ENCODE data around the gene SESN3.
"Not testable (repeated sequence)": the region's sequence is repeated elsewhere in the genome, so short reads cannot be mapped to it uniquely, and the experiment has no call there.

Gene SESN3

DNA sequence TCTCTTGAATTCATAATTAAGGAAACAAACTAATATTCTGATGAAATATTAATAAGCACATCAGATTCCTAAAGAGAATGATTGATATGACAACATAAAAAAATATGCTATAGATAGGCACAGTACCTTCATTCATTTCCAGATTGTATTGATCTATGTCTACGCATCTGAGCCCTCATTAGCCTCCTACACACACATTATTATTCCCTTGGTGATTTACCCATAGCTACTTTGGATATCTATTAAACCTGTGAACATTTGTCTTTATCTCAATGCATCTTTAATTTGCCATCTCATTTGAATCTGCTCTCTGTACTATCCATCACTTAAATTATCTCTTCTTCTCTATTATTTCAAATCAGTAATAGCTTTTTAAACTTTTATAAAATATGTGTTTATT lies 18.4 kb downstream of the SESN3 start:
- no peak for DNase-seq

DNA sequence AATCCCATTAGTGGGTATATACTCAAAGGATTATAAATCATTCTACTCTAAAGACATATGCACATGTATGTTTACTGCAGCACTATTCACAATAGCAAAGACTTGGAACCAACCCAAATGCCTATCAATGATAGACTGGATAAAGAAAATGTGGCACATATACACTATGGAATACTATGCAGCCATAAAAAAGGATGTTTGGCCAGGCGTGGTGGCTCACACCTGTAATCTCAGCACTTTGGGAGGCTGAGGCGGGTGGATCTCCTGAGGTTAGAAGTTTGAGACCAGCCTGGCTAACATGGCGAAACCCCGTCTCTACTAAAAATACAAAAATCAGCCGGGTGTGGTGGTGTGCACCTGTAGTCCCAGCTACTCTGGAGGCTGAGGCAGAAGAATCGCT lies 21.5 kb downstream of the SESN3 start:
- not testable (repeated sequence) for DNase-seq

DNA sequence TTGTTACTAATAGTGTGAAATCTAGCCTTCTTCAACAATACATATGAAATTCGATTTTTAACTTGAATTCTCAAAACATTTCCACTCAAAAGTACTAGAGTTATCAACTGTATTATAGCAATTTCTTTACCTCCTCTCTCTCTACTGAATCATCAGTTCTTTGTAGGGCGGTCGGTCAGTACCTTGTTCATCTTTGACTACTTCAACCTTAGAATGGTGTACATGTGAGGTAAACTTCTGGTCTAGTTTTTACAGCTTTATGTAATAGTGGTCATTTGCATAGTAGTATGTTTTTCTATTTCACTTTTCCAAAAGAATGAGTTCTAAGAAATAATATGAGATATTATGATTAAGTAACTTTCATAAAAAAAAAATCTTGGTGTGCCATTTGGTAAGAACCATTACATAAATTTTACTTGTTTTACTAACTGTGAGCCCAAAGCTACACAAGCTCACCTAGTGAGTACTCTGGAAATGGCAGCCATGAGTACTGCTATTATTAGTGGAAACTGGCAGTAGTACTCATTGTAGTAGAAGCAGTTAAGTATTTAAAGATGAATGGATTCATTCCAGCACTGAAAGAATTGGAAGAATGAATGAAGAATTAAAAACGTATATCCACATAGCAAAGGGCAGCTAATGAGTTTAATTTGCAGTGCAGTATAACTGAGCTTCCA lies 30.1 kb downstream of the SESN3 start:
- no peak for DNase-seq

DNA sequence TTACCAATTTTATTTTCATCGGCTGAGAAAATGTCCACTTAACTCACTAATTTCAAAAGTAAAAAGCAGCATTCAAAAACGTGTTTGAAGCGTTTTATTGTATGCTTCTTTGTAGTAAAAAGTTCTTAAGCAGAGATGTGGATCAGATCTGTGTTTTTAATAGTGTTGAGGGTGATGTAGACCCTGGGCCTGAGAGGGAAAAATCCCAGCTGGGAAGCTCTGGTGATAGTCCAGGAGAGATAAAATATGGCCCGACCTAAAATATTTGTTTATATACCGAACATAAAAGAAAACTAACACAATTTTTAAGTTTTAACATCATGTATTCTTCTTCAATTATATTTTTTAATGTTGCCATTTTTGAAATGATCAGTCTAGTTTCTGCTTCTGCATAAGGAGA lies 35.2 kb downstream of the SESN3 start:
- no peak for DNase-seq

DNA sequence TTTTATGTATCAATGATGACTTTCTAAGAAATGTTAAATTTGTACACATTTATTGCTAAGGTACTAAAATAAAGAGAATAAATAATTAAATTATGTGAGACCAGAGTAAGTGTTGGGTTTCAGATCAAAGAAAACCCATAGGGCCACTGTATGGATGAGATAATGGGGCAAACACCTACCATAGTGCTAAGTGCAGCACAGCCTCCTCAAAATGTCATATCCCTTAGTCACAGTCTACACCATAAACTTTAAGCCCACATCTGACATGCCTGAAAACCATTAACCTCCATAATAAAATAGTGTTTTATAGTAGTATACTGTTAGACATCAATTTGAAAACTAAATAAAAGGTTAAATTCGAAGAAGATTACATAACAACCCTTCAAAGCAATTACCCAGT lies 37.5 kb downstream of the SESN3 start:
- no peak for DNase-seq

DNA sequence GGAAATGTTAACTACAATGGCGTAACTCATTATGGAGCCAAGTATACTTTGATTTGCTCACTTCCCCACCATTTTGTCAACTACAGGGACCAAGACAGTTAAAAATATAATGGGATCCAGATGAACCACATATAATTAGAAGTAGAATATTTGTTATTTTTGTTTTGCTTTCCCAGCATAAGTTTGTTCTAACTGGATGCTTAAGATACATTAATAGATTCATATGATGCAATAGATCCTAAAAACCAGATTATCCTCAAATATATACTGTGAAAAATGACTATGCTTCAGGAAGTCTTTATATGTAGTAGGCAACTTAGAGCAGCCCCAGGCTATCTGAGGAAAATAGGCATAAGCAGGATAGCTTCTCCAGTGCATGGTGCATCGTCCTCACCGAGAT lies 38.3 kb downstream of the SESN3 start:
- DNase-seq, result no peak

DNA sequence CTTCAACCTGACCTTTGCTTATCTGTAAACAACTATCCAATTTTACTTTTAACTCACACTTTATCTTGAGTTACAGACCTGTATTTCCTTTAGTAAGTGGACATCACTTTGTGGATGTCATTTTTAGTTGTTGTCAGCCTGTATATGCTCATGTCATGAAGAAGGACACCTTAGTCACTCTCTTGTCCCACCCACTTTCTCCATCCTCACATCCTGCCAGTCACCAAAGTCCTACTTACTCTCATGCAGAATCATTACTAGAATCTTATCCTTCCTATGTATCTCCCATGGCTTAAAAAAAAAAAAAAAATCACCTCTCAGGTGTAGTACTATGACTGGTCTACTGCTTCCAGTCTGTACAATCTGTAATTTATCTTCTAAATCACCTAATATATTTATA lies 43.3 kb downstream of the SESN3 start:
- DNase-seq, result no peak

DNA sequence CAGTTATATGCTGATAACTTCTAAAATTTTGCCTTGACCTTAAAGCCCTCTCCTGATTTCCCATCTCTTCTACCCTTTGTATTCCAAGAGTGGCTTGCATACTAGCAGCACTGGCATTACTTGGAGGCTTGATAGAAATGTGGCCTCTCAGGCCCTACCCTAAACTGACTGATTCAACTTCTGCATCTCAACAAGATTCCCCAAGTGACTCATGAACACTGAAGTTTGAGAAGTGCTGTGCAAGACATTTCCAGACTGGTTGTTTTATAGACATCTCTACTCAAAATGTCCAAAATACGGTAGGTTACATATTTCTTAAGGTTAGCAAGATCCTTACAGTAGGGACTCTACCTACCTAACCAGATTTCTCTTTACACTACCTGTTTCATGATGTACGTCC lies 48.6 kb downstream of the SESN3 start:
- DNase-seq, result no peak

DNA sequence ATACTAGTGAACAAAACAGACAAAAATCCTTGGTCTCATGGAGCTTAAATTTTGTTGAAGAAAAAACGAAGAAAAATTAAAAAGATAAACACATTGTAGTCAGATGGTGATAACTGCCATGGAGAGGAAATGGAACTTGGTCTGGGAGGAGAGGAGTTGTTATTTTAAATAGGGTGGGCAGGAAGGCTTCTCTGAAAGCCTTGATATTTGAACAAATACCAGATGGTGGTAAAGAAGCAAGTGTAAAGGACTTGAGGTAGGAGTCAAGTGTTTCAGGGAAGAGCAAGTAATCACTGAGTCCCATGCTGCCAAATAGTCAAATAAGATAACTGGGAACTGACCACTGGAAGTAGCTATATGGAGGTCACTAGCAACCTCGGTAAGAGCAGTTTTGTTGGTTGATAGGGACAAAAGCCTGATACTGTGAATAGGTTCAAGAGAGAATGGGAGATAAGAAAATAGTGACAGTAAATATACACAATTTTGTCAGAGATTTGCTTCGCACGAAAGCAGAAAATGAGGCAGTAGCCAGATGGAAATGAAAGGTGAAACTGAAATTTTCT lies 55.1 kb downstream of the SESN3 start:
- DNase-seq, result no peak

DNA sequence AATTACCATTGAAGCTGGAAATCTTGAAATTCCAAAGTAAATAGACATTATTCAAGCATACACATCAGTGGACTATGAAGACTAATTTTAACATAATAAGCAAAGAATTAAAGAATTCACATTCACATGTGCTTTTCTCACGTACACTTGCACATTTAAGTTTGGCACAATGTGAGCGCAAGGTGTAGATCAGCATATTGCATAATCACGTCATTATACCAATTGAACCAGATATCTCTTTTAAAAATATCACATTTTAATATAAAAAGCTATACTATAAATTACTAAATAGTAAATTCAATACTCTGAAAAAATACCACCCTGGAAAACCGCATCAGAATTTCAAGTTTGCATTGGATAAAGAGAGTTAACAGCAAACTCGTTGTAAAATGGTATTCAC lies 60.7 kb downstream of the SESN3 start:
- no peak for DNase-seq

DNA sequence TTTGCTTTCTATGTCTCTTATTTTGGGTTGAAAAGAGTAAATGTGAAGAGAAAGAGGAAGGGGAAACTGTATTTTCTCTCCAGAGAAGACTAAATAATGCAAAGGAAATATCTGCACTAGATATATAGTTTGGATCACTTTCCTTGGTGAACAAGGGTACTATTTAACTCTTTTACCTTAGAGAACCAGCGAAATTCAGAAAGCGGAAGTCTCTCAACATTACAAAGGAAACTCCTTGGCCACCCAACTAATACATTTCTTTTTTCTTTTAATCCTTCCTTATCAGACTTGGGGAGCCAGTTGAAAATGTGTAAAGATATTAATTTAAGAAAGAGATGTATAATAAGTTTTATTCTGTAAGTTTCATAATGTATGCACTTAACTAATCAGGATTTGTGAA lies 64.2 kb downstream of the SESN3 start:
- no peak for DNase-seq

DNA sequence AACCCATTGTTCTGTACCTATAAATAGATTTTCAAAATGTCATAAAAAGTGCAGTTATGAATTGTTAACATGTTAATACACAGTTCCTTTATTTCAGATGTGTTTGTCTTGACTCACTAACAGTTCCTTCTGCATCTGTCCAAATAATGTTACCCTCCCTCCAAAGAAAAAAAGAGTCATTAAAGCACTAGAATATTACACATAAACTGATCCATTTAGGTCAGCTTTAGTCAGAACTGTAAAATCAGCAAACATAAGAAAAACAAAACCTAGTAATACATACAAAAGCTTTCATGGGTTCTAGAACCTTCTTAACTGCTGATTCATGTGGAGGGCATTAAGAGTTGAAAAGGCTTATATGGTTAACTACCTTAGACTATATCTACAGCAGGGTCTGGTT lies 65.4 kb downstream of the SESN3 start:
- no peak for DNase-seq

DNA sequence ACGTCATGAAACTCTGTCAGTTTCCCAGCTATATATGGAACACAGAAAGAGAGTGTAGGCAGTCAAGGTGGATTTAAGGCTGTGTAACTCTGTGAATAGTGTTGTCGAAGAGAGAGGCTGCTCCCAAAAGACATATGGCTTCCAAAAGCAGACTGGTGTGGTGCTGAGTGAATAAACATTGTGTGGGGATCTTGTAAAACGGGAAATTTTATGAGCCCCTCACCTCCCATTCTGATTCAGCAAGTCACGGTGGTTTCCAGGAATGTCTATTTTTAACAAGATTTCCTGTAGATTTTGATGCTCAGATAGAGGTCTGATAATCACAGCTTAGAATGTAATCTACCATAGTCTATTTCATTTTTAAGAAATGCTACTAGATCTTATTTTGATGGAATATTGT lies 67.9 kb downstream of the SESN3 start:
- DNase-seq, result no peak

DNA sequence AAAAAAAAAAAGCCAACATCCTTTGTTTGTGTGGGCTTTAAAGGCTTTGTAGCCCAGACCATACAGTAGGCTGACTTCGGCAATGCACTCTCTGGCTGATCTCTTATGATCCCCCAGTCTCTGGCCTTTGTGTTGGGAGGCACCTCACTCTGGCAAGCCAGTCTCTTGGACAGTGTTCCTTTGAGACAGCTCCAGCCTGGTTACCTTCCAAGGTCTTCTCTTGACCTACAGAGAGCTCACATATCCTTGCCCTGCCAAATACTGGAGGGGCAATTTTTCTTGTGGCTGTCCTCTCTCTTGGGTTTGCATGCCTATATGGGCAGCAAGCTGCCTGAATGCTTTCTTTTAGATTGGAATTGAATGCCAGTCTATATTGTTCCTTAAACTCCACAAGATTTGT lies 69.8 kb downstream of the SESN3 start:
- DNase-seq, result no peak

DNA sequence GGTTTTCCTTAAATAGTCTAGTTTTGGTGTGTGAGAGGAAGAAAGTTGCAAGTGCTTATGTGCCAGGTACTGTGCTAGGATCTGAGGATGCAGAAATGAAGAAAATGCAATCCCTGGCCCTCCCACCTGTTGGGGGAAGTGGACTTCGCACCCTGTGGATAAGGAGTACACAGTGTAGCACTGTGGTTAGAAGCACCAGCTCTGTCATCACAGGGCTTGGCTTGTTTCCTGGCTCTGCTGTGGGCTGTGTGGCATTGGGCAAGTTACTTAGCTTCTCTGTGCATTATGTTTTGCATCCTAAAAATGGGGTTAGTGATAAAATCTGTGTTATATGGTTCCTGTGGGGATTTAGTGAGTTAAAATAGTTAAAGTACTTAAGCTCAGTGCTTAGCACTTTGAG lies 73.2 kb downstream of the SESN3 start:
- no peak for DNase-seq

DNA sequence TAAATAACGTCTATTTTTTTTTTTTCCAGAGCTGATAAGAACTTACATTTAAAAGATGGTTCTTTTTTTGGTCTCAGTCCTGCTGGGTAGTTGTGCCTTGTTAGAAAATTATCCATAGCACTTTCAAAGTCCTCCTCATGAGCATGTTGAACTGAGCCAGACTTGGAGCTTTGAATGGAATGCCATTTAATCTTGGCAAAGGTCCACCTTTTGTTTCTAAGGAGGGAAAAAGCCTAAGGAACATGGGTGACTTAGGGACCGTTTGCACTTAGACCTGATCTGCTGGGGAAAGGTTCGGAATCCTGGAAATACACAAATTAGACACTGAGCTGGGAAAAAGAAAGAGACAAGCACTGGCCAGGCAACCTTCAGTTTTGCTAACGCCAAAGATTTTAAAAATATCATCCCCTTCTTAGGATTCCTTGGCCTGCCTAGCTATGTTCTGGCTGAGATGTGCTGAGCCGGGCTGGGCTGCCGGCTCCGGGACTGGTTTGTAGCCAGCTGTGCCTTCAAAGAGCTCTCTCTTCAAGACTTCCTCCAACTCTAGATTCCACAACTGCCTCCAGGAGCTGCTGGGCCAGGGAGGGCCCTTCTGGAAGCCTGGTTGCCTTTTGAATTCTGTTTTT lies 74.0 kb downstream of the SESN3 start:
- no peak for DNase-seq

DNA sequence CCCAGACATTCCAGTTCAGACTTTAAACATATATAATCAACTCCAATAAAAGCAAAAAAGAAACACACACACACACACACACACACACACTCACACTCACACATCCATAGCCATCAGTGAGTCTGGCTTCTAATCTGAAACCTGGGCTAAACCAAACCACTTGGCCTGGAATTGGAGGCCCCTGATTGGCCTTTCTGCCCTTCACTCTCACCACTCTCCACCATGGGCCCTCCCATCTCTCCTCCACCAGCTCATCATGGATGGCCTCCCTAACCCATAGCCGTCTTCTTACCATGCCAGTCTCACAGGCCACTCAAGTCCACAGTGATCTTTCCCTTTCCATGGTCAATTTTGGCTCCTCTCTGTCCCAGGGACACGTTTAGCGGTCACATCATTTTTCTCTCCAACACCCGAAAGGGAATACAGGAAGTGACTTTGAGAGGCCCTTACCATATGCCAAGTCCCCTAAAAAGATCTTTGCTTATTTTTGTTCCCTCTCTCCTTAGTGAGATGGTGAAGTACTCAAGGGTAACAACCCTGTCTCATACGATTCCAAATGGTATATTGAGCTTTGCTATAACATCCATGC lies 74.8 kb downstream of the SESN3 start:
- no peak for DNase-seq

DNA sequence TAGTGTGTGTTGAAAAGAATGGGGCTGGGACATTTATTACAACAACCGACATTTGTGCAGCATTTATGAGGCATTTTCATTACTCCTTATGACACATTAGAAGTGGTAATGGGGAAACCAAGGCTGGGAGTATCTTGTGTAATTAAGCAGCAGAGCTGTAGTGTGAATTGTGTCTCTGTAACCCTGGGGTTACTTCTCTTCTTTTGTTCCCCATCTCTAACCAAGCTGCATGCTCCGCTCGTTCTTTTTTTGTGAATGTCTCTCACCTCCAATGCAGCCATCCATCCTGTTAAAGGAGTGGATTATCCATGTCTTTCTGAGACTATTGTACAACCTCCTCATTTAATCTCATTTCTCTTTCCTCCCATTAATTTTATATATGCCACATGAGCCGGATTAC lies 75.6 kb downstream of the SESN3 start:
- no peak for DNase-seq

DNA sequence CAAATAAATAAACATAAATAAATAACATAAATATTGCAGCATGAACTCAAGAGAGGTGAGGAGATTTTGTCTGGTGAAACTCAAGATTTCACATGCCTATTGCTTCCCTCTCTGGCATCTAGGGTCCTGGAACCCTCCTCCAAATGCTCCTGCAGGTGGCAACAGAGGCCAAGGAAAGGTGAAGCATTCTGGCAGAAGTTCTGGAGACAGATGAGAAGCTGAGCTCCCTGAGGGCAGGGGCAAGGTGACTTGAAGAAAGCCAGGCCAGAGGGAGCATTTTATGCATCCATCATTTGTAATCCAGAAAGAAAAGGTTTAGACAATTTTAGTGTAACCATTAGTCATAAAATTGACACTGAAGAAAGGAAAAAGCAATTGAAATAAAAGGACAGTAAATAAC lies 76.5 kb downstream of the SESN3 start:
- DNase-seq, result peak; percentile 66

DNA sequence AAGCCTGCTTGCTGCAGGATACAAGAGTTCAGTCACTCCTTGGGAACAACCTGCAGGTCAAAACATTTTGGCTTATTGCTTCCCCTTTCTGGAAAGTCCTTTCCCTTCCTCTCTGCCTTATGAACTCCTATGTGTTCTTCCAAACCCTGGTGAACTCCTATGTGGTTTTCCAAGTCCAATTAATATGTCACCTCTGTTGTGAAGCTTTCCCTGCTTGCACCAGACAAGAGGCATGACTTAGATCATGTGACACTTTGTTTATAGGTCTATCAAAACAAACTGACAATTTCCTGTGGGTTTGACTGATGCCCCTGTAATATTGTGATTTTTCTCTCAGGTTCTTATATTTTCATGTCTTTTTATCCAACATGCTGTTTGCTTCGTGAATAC lies 77.2 kb downstream of the SESN3 start:
- DNase-seq, result no peak

DNA sequence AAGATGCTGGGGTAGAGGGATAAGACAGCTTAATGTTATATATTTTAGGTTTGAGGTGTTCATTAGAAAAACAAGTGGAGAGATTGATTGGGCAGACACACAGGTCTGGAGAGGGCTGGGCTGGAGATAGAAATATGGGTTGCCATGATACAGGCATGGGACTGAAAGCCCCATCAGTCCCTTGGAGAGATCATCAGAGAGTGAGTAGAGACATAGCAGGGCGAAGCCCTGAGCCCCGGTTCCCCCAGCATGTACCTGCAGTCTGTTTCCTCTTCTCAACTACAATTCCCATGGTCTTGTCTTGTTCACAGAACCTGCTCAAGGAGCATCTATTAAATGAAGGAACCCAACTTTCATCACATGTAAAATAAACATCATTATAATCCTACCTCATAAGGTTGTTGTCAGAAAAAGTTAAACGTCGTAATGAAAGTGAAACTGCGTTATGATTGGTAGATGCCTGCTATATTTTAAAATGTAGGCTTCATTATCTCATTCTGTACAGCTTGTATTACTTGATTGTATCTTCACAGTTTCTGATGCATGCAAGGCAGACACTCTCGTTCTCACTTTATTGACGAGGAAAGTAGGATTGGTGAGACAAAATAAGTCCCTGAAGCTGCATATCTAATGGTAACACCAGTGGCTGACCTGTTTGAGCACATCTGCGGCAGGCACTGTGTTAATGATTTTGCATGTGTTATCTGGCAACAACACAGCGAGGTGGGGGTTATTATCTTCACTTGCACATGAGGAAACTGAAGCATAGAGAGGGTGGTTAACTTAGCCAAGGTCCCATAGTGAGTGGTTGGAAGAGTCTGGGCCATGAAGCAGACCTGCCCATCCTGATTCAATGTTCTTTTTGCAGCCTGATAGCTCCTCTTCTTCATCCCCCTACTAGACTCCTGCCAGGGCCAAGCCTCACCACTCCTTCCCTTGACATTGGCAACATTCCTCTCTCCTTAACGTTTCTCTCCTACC lies 77.8 kb downstream of the SESN3 start:
- no peak for DNase-seq

DNA sequence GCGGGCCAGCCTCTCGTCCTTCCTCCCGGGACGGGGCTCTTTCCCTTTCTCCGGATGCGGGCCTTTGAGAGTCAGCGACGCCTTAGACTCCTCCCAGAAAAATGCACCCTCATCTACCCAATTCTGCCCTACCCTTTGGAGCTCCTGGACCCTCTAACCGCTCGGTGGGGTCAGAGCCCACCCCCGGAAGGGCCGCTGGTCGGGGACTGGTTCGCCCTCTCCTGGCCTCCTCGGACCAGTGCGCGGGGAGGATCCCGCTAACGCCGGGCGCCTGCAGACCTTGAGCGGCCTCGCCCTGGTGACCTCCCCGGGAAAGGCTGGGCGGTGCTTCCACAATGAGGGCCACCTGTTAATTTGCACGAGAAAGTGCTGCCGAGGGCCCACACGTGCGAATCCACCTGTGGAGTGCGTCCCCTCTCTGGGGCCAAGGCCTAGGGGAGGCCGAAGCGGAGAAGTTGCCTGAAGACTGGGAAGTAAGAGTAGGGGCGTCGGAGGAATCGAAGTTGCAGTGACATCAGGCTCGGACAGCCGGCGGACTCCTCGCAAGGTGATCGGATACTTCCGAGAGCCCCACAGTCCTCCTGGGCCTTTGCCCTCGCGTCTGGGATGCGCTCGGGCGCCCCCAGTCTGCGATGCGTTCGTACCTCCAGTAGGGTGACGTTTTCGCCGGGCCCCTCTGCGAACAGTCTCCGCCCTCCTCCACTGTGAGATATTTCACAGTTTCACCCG lies 79.9 kb downstream of the SESN3 start:
- DNase-seq, result peak; percentile 91

Measured in CD4-positive, alpha-beta T cell treated with Interleukin-15 for 1 hour (primary cell).